CD4-positive, alpha-beta T cell treated with Interferon alpha-2 for 1 hour (primary cell): ENCODE data around the gene ACTG1.

ENCODE experiments used
- DNase-seq, 2 donors: peaks; one replicate each; pipeline ENCODE4 v3.0.0-alpha.2; 2020 to 2022

ACTG1 gene

GRCh38 chr17:81479175-81480071 lies 33.2 kb downstream of the ACTG1 start:
- no peak for DNase-seq

GRCh38 chr17:81478119-81478518 lies 34.5 kb downstream of the ACTG1 start:
- no peak for DNase-seq

GRCh38 chr17:81477173-81477572 lies 35.4 kb downstream of the ACTG1 start:
- DNase-seq: no peak

GRCh38 chr17:81476635-81477034 lies 36.0 kb downstream of the ACTG1 start:
- no peak for DNase-seq

GRCh38 chr17:81476097-81476496 lies 36.5 kb downstream of the ACTG1 start:
- DNase-seq: no peak

GRCh38 chr17:81474958-81475357 lies 37.6 kb downstream of the ACTG1 start:
- no peak for DNase-seq

- no peak for DNase-seq
These were observed 39.6 kb downstream of the ACTG1 start for GRCh38 chr17:81473019-81473418.

- DNase-seq: peak in 1 of 2 donors; percentile 42
These were observed 40.7 kb downstream of the ACTG1 start for GRCh38 chr17:81471818-81472456.

- DNase-seq: no peak
These were observed 41.4 kb downstream of the ACTG1 start for GRCh38 chr17:81470944-81471817.

GRCh38 chr17:81470270-81470943 lies 42.2 kb downstream of the ACTG1 start:
- DNase-seq: no peak

- no peak for DNase-seq
These were observed 43.3 kb downstream of the ACTG1 start for GRCh38 chr17:81469266-81469665.

- DNase-seq: no peak
These were observed 43.9 kb downstream of the ACTG1 start for GRCh38 chr17:81468770-81469121.

GRCh38 chr17:81468111-81468769 lies 44.4 kb downstream of the ACTG1 start:
- no peak for DNase-seq

GRCh38 chr17:81466564-81467472 lies 45.8 kb downstream of the ACTG1 start:
- no peak for DNase-seq

GRCh38 chr17:81465910-81466309 lies 46.7 kb downstream of the ACTG1 start:
- no peak for DNase-seq

- no peak for DNase-seq
These were observed 48.0 kb downstream of the ACTG1 start for GRCh38 chr17:81464586-81464985.

- no peak for DNase-seq
These were observed 49.1 kb downstream of the ACTG1 start for GRCh38 chr17:81463506-81463905.

- no peak for DNase-seq
These were observed 50.0 kb downstream of the ACTG1 start for GRCh38 chr17:81462506-81463125.

- DNase-seq: no peak
These were observed 50.7 kb downstream of the ACTG1 start for GRCh38 chr17:81461607-81462500.
